H1 (cell line): ENCODE data around the gene MIS18A. TPM values are rescaled to one million over a fixed set of nuclear protein-coding genes. Genes with fewer than 3 reads are reported as not detected.

Experiments used
- ASH2L ChIP-seq: fragments of 200-600, 300-600 bp; sonication (generic); IDR thresholded peaks from one replicate; pipeline ENCODE4 v1.7.1; 2017; ENCODE audit warnings: low read length
- BACH1 ChIP-seq: IDR thresholded peaks from 2 replicates; pipeline ENCODE4 v1.6.1; 2012; ENCODE audit warnings: low read length, improper control_type of control experiment
- CBX5 ChIP-seq: fragments of 300-800, 300-1000 bp; sonication (generic); IDR thresholded peaks from 2 replicates; pipeline ENCODE4 v1.7.1; 2016; ENCODE audit warnings: antibody characterized with exemption, low read length, low read depth
- CBX8 ChIP-seq: fragments of 300-800, 300-1000 bp; sonication (generic); IDR thresholded peaks from 2 replicates; pipeline ENCODE4 v1.7.1; 2016; ENCODE audit warnings: low read depth, low read length, borderline replicate concordance
- CREB1 ChIP-seq: IDR thresholded peaks from 2 replicates; pipeline ENCODE4 v1.6.1; 2012; ENCODE audit warnings: inconsistent platforms
- EGR1 ChIP-seq: IDR thresholded peaks from 2 replicates; pipeline ENCODE4 v1.6.1; 2011; ENCODE audit warnings: low read depth, low read length, borderline replicate concordance
- EP300 ChIP-seq, 2 experiments: IDR thresholded peaks; 1 replicate in 1 of 2; 2 replicates in 1 of 2; pipeline ENCODE4 v1.6.1; 2011 to 2012; ENCODE audit warnings: low read depth in 2 of 2, low read length in 2 of 2, mild to moderate bottlenecking in 2 of 2, borderline replicate concordance in 1 of 2, inconsistent platforms in 1 of 2, moderate library complexity in 1 of 2
- FOSL1 ChIP-seq: IDR thresholded peaks from 2 replicates; pipeline ENCODE4 v1.6.1; 2011; ENCODE audit warnings: mild to moderate bottlenecking, low read depth, low read length, moderate library complexity; ENCODE audit not compliant: insufficient read depth
- GABPA ChIP-seq: IDR thresholded peaks from 2 replicates; pipeline ENCODE4 v1.6.1; 2011; ENCODE audit warnings: mild to moderate bottlenecking, low read length, moderate library complexity, borderline replicate concordance; ENCODE audit not compliant: insufficient read depth
- HDAC2 ChIP-seq, 2 experiments: fragments of 300-600 bp in 1 of 2; sonication (generic) in 1 of 2; IDR thresholded peaks; 2 replicates each; pipeline ENCODE4 v1.6.1; 2011 to 2012; ENCODE audit warnings: low read depth in 2 of 2, low read length in 2 of 2, mild to moderate bottlenecking in 2 of 2, moderate library complexity in 2 of 2, borderline replicate concordance in 1 of 2, inconsistent platforms in 1 of 2
- HDAC6 ChIP-seq: IDR thresholded peaks from one replicate; pipeline ENCODE4 v1.7.1; 2012; ENCODE audit warnings: low read depth, mild to moderate bottlenecking, inconsistent platforms, low read length, moderate library complexity
- POLR2AphosphoS5 ChIP-seq: IDR thresholded peaks from 2 replicates; pipeline ENCODE4 v1.6.1; 2011; ENCODE audit warnings: low read depth, low read length
- RAD21 ChIP-seq, 2 experiments: IDR thresholded peaks in 1 of 2; conservative IDR thresholded peaks in 1 of 2; 2 replicates each; pipeline ENCODE4 v1.6.1; 2011; ENCODE audit warnings: low read depth in 2 of 2, low read length in 2 of 2, improper control_type of control experiment in 1 of 2, inconsistent platforms in 1 of 2, mild to moderate bottlenecking in 1 of 2, moderate library complexity in 1 of 2
- RBBP5 ChIP-seq: IDR thresholded peaks from 2 replicates; pipeline ENCODE4 v1.7.1; 2012; ENCODE audit warnings: low read depth, mild to moderate bottlenecking, inconsistent platforms, low read length, moderate library complexity, borderline replicate concordance
- RXRA ChIP-seq: IDR thresholded peaks from 2 replicates; pipeline ENCODE4 v1.6.1; 2011; ENCODE audit warnings: low read depth, mild to moderate bottlenecking, low read length, moderate library complexity; ENCODE audit not compliant: insufficient read depth
- SIN3A ChIP-seq, 2 experiments: IDR thresholded peaks in 1 of 2; conservative IDR thresholded peaks in 1 of 2; 2 replicates each; pipeline ENCODE4 v1.6.1; 2011 to 2012; ENCODE audit warnings: low read length in 2 of 2, improper control_type of control experiment in 1 of 2, low read depth in 1 of 2, mild to moderate bottlenecking in 1 of 2
- SIRT6 ChIP-seq: IDR thresholded peaks from one replicate; pipeline ENCODE4 v1.7.1; 2012; ENCODE audit warnings: low read length, inconsistent platforms
- SP4 ChIP-seq: IDR thresholded peaks from 2 replicates; pipeline ENCODE4 v1.6.1; 2012; ENCODE audit warnings: low read length, inconsistent platforms
- TAF7 ChIP-seq: optimal IDR thresholded peaks from 2 replicates; pipeline ENCODE3; 2011; ENCODE audit warnings: low read depth, mild to moderate bottlenecking, inconsistent platforms, low read length, moderate library complexity, borderline replicate concordance
- polyA plus RNA-seq, 7 experiments: library from polyadenylated mRNA; depleted of rRNA in 3 of 7; stranded (reverse) in 5 of 7; unstranded in 2 of 7; fragments of >200 nt in 5 of 7; fragments of 200-250 nt in 2 of 7; gene quantifications; 1 replicate in 5 of 7; 2 replicates in 1 of 7; 4 replicates in 1 of 7; pipeline versions ENCODE4 v1.2.1 to v1.2.3, GENCODE V29; 2011 to 2013; ENCODE audit warnings: missing spikeins in 2 of 7, mixed read lengths in 2 of 7
- total RNA-seq: library from RNA; stranded (reverse); fragmentation: NEBNext Ultra II Directional; extraction: Animal tissue kit (Norgen Biotek cat#: 25700); gene quantifications from 2 replicates; pipeline ENCODE4 v1.2.1, GENCODE V29; 2021
- TF ChIP-seq, protein P1 (sequence below): IDR thresholded peaks from 2 replicates; pipeline ENCODE4 v1.6.1; 2011; ENCODE audit warnings: low read depth, mild to moderate bottlenecking, low read length; ENCODE audit not compliant: insufficient read depth
- TF ChIP-seq, protein P2 (sequence below): IDR thresholded peaks from 2 replicates; pipeline ENCODE4 v1.6.1; 2012; ENCODE audit warnings: low read length, inconsistent platforms

Gene MIS18A
- total and polyA plus RNA-seq, 2 of the 8 experiments (the other 6 are each of a cell fraction or from before 2014, with no cell fraction given) = 28.9 to 53.0 TPM

DNA sequence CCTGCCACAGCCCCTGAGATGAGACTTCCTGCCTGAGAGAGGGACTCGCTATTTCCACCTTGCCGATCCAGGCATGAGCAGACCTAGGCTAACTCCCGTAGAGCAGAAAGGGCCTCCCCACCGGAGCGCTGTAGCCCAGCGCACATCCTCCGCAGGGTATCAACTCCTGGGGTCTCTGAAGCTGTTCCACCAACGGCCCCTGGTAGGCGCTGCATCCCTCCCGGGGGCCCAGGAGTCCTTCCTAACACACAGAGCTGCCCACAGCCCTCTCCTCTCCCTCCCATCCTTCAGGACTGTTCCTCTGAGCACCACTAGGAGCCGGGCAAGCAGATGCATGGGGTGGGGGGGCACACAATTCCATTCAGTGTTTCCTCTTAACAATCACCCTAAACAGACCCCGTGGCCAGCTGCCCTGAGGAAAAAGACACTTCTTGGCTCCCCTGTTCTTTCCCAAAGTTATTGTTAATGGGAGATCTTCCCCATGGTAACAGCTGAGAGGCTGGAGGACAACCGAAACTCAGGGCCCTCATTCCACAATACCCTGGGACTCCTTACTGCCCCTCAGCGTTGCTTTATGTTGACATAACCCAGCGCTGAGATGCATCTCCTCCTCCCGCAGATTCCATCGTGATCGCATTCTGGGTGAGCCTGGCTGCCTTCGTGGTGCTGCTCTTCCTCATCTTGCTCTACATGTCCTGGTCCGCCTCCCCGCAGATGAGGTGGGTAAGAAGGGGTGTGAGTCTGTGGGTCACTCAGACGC lies 27.4 kb upstream of the MIS18A start (continued):
- TF ChIP-seq SP4 (no peak), RXRA (no peak), EGR1 (peak; percentile 24; the same call in 1 of the 2 replicates), RBBP5 (no peak), CBX5 (no peak), RAD21 (IDR thresholded peaks at IDR 0.05 in 1 of 2, conservative IDR thresholded peaks at IDR 0.05 in 1 of 2; ENCODE audit: low read depth in 2 of 2, low read length in 2 of 2) (peak; percentile 71 to 72), HDAC6 (no peak), HDAC2 (IDR thresholded peaks at IDR 0.05; ENCODE audit: borderline replicate concordance in 1 of 2, low read depth in 2 of 2, low read length in 2 of 2) (0 out of 4 replicates have a peak, but pooled peaks of 1 of the 2 experiments have one; percentile 55), CBX8 (no peak), BACH1 (no peak), SIN3A (conservative IDR thresholded peaks at IDR 0.05 in 1 of 2, IDR thresholded peaks at IDR 0.05 in 1 of 2; ENCODE audit: low read depth in 1 of 2, low read length in 2 of 2) (no peak; a peak in 1 of 4 replicates), GABPA (no peak; the same call in 1 of the 2 replicates), POLR2AphosphoS5 (no peak), FOSL1 (no peak), TAF7 (no peak), EP300 (IDR thresholded peaks at IDR 0.05; ENCODE audit: borderline replicate concordance in 1 of 2, low read depth in 2 of 2, low read length in 2 of 2) (no peak), CREB1 (no peak), SIRT6 (no peak), ASH2L (peak; percentile 39)
- TF ChIP-seq, protein P1, sequence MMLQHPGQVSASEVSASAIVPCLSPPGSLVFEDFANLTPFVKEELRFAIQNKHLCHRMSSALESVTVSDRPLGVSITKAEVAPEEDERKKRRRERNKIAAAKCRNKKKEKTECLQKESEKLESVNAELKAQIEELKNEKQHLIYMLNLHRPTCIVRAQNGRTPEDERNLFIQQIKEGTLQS = no peak
- TF ChIP-seq, protein P2, sequence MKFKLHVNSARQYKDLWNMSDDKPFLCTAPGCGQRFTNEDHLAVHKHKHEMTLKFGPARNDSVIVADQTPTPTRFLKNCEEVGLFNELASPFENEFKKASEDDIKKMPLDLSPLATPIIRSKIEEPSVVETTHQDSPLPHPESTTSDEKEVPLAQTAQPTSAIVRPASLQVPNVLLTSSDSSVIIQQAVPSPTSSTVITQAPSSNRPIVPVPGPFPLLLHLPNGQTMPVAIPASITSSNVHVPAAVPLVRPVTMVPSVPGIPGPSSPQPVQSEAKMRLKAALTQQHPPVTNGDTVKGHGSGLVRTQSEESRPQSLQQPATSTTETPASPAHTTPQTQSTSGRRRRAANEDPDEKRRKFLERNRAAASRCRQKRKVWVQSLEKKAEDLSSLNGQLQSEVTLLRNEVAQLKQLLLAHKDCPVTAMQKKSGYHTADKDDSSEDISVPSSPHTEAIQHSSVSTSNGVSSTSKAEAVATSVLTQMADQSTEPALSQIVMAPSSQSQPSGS = no peak
